ENCODE measurements around the gene PSENEN.

DNA sequence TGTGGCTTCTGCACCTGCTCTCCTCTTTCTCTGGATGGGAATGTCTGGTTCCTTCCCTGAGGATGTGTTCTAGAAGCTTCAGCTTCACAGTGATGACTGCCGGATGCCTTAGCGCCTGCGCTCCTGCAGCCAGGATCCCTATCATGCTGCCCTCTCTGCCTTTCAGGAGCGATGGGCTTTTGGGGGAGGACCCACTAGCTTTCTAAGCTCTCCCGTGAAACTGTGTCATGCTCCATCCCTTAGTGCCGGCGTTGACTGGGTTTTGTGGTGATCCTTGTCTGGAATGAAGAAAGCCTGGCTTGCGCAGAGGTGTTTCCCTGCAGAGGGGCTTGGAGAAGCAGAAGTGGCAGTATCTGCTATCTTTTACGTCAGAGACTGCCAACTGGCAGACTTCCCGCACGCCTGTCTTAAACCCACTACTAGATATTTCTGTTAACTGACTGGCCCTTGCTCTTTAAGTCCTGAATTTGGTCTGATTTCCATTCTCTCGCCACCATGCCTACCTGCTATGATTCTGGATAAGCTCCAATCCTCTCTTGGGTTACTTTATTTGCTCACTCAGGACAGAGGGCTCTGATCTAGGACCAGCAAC is 31.5 kb upstream of the PSENEN start:
- TF ChIP-seq CTCF (IDR thresholded peaks at IDR 0.05; ENCODE audit: insufficient read depth, low read length, poor library complexity, severe bottlenecking) (no peak), EZH2phosphoT487 (conservative IDR thresholded peaks at IDR 0.05; ENCODE audit: low read length) (no peak)
